ENCODE measurements around the gene FDX1.
"Not testable (repeated sequence)": the region's sequence is repeated elsewhere in the genome, so short reads cannot be mapped to it uniquely, and the experiment has no call there.

DNA sequence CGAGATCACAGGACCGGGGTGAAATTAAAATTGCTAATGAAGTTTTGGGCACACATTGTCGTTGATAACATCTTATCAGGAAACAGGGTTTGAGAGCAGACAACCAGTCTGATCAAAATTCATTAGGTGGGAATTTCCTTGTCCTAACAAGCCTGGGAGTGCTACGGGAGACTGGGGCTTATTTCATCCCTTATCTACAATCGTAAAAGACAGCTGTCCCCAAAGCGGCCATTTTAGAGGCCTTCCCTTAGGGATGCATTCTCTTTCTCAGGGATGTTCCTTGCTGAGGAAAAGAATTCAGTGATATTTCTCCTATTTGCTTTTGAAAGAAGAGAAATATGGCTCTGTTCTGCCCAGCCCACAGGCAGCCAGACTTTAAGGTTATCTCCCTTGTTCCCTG is 8.1 kb upstream of the FDX1 start:
- not testable (repeated sequence) for TF ChIP-seq SMAD9 (CRISPR knock-in tag; IDR thresholded peaks at IDR 0.05); SMC3 (IDR thresholded peaks at IDR 0.05; ENCODE audit: low read length); SOX13 (IDR thresholded peaks at IDR 0.05); SOX13 (CRISPR knock-in tag; conservative IDR thresholded peaks at IDR 0.05 in 1 of 2, IDR thresholded peaks at IDR 0.05 in 1 of 2); NR2C2 (CRISPR knock-in tag; IDR thresholded peaks at IDR 0.05; ENCODE audit: borderline replicate concordance); ZZZ3 (CRISPR knock-in tag; IDR thresholded peaks at IDR 0.05; ENCODE audit: borderline replicate concordance)

Data from HepG2 (cell line).